ENCODE results near the gene PRICKLE2. TPM values are rescaled to one million over a fixed set of nuclear protein-coding genes. Genes with fewer than 3 reads are reported as not detected.

The PRICKLE2 gene
- total and polyA plus RNA-seq, 2 experiments from 2014 or later: 8.5 to 30.3 TPM

DNA sequence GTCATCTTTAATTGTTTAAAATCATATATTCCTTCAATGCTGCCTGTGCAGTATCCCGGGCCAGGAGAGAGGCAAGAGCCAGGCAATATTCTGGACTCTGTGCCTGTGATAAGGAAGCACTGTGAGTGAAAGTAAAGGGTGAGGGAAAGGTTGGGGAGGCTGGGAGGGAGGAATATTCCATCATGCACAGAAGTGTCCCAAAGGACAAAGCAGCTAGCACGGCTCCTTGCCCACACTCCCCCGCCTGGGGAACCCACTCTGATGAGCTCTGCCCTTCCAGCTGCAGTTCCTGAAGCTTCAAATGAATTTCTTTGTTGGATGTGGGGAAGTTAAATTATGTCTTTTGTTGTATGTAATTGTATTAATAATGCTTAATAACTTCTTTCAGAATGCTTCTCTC is 1.5 kb upstream of the PRICKLE2 start:
- no peak overlapping the region for H2AFZ ChIP-seq
- H3K9me3 ChIP-seq (ENCODE audit: low read depth): no peaks in the 10 kb centered on the region
- no peaks in the 10 kb centered on the region for H3K4me1 ChIP-seq (ENCODE audit: insufficient read depth)
- no peak overlapping the region for H3K4me2 ChIP-seq
- no peaks in the 10 kb centered on the region for H3K36me3 ChIP-seq (replicated peaks; ENCODE audit: insufficient read depth, low read depth)
- H3K9me2 ChIP-seq (replicated peaks; ENCODE audit: insufficient read depth): no peaks in the 10 kb centered on the region
- no peaks in the 10 kb centered on the region for H3K27me3 ChIP-seq
- no peak for DNase-seq (ENCODE audit: low spot score)
- peaks cover 63% of the 10 kb centered on the region for H3K79me2 ChIP-seq
- no peak overlapping the region for H3K27ac ChIP-seq
- 93% methylated on average over 3 of the region's 3 CpGs for WGBS (ENCODE audit: low lambda C conversion rate, missing lambda C conversion rate)
- H3K4me3 ChIP-seq: no peak overlapping the region
- no peak for TF ChIP-seq EZH2phosphoT487 (IDR thresholded peaks at IDR 0.05; ENCODE audit: low read depth, severe bottlenecking, unreplicated experiment)
- no peak for TF ChIP-seq CTCF (IDR thresholded peaks at IDR 0.05; ENCODE audit: poor library complexity)
- no peak for TF ChIP-seq EZH2 (IDR thresholded peaks at IDR 0.05; ENCODE audit: borderline replicate concordance)
- H4K20me1 ChIP-seq (ENCODE audit: insufficient read depth, poor library complexity, severe bottlenecking): no peaks in the 10 kb centered on the region

GRCh38 chr3:64225695-64226499 is 631 bp upstream of the PRICKLE2 start:
- Histone ChIP-seq H3K36me3 (replicated peaks; ENCODE audit: insufficient read depth, low read depth) (no peaks in the 10 kb centered on the region), H4K20me1 (ENCODE audit: insufficient read depth, poor library complexity, severe bottlenecking) (no peaks in the 10 kb centered on the region), H3K9me2 (replicated peaks; ENCODE audit: insufficient read depth) (no peaks in the 10 kb centered on the region), H3K79me2 (peaks cover 63% of the 10 kb centered on the region), H3K4me3 (no peak overlapping the region), H3K9me3 (ENCODE audit: low read depth) (no peaks in the 10 kb centered on the region), H3K4me2 (peak overlapping the region; percentile 45), H2AFZ (no peak overlapping the region), H3K4me1 (ENCODE audit: insufficient read depth) (no peaks in the 10 kb centered on the region), H3K27me3 (no peaks in the 10 kb centered on the region), H3K27ac (peak overlapping the region; percentile 46)
- WGBS (ENCODE audit: low lambda C conversion rate, missing lambda C conversion rate): 73% methylated on average over 7 of the region's 7 CpGs
- DNase-seq (ENCODE audit: low spot score): no peak
- TF ChIP-seq CTCF (IDR thresholded peaks at IDR 0.05; ENCODE audit: poor library complexity) (no peak), EZH2phosphoT487 (IDR thresholded peaks at IDR 0.05; ENCODE audit: low read depth, severe bottlenecking, unreplicated experiment) (no peak), EZH2 (IDR thresholded peaks at IDR 0.05; ENCODE audit: borderline replicate concordance) (no peak)

DNA sequence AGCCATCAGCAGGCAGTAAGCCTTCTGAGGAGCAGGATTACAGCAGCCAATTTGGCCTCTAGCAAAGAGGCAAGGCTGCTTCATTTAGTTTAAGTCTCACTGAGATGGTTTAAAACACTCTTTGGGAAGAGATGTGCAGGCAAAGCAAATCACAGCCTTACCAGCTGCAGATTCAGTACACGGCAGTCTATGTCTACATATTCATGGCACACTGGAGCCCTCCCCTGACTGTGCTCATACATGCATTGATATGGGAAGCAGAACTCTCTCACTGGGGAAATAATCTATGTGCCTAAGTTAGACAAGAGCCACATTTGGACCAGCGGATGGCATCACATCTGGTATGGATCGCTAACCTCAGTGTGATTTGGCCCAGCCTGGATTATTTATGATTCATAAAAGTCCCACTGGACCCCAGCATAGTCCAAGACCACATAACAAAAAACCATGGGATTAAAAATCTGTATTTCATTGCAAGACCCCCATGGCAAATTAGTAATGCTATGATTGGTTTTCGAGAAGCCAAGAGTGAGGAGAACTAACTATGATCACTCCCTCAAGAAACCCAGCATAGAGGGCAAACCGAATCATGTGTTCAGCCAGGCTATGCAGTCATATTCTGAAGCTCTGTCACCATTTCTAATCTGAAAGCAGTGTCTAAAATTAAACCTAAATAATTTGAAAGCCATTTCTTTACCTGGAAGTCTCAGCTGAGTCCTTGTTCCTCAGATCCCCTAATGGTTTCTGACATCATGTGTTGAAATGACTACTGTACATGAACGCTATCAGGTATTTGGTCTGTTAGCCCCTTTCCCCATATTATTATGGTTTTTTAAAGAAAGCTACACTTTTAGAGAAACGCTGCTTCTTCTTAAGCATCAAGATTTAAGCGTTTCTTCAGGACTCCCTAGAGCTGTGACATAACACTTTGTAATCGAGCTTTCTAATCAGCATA is 1.2 kb downstream of the PRICKLE2 start:
- Histone ChIP-seq H3K9me3 (ENCODE audit: low read depth) (no peaks in the 10 kb centered on the region), H3K9me2 (replicated peaks; ENCODE audit: insufficient read depth) (no peaks in the 10 kb centered on the region), H3K36me3 (replicated peaks; ENCODE audit: insufficient read depth, low read depth) (no peaks in the 10 kb centered on the region), H3K79me2 (peaks cover 69% of the 10 kb centered on the region), H3K4me2 (peak overlapping the region; percentile 45), H2AFZ (no peak overlapping the region), H3K4me3 (no peak overlapping the region), H3K4me1 (ENCODE audit: insufficient read depth) (peaks cover 9% of the 10 kb centered on the region), H3K27me3 (no peaks in the 10 kb centered on the region), H3K27ac (peak overlapping the region; percentile 51), H4K20me1 (ENCODE audit: insufficient read depth, poor library complexity, severe bottlenecking) (no peaks in the 10 kb centered on the region)
- peak; percentile 16 for TF ChIP-seq CTCF (IDR thresholded peaks at IDR 0.05; ENCODE audit: poor library complexity)
- no peak for TF ChIP-seq EZH2 (IDR thresholded peaks at IDR 0.05; ENCODE audit: borderline replicate concordance)
- DNase-seq (ENCODE audit: low spot score): no peak
- WGBS (ENCODE audit: low lambda C conversion rate, missing lambda C conversion rate): 87% methylated on average over 9 of the region's 9 CpGs

Measured in hepatocyte (in vitro differentiated cells).